ENCODE data around the gene GLYATL2.

- TF ChIP-seq MXI1 (IDR thresholded peaks at IDR 0.05; ENCODE audit: low read depth, low read length), result no peak
- TF ChIP-seq FOXP1 (CRISPR knock-in tag; IDR thresholded peaks at IDR 0.05), result no peak
- TF ChIP-seq EP300 (IDR thresholded peaks at IDR 0.05; ENCODE audit: low read length), result no peak
- no peak for TF ChIP-seq TCF7L2 (IDR thresholded peaks at IDR 0.05; ENCODE audit: low read depth, low read length)
- no peak for TF ChIP-seq POLR2G (IDR thresholded peaks at IDR 0.05; ENCODE audit: low read depth, low read length)
- no peak for TF ChIP-seq CHD2 (IDR thresholded peaks at IDR 0.05; ENCODE audit: low read depth, low read length)
- no peak for TF ChIP-seq FOS (IDR thresholded peaks at IDR 0.05; ENCODE audit: extremely low read depth, insufficient read length)
- TF ChIP-seq ARNT (IDR thresholded peaks at IDR 0.05), result no peak
Measured at GRCh38 chr11:58832056-58832645, 12.4 kb downstream of the GLYATL2 start.

Measured in K562 (cell line).